Activated gamma-delta T cell treated with Interleukin-2 at 50 U/mL for 16 hours (primary cell): ENCODE measurements around the gene SHANK1.
"Not testable (repeated sequence)": the region's sequence is repeated elsewhere in the genome, so short reads cannot be mapped to it uniquely, and the experiment has no call there.

ENCODE experiments used
- DNase-seq: peaks from one replicate; pipeline ENCODE4 v3.0.0-alpha.2; 2020

SHANK1 gene

GRCh38 chr19:50629194-50629593, 90.4 kb downstream of the SHANK1 start:
- no peak for DNase-seq

GRCh38 chr19:50628551-50628950, 91.1 kb downstream of the SHANK1 start:
- DNase-seq: no peak

GRCh38 chr19:50628146-50628545, 91.5 kb downstream of the SHANK1 start:
- no peak for DNase-seq

- no peak for DNase-seq
Measured at GRCh38 chr19:50626795-50627194, 92.8 kb downstream of the SHANK1 start.

- no peak for DNase-seq
Measured at GRCh38 chr19:50626011-50626410, 93.6 kb downstream of the SHANK1 start.

GRCh38 chr19:50624949-50625600, 94.5 kb downstream of the SHANK1 start:
- DNase-seq: no peak

- DNase-seq: not testable (repeated sequence)
Measured at GRCh38 chr19:50620394-50620906, 99.2 kb downstream of the SHANK1 start.

GRCh38 chr19:50619184-50619583, 100.4 kb downstream of the SHANK1 start:
- DNase-seq: not testable (repeated sequence)

- not testable (repeated sequence) for DNase-seq
Measured at GRCh38 chr19:50618379-50618778, 101.2 kb downstream of the SHANK1 start.

- not testable (repeated sequence) for DNase-seq
Measured at GRCh38 chr19:50612504-50613404, 106.8 kb downstream of the SHANK1 start.
